HG02840 (cell line): ENCODE measurements around the gene TMEM225B.
"Not testable (repeated sequence)": the region's sequence is repeated elsewhere in the genome, so short reads cannot be mapped to it uniquely, and the experiment has no call there.

Source experiments
- ATAC-seq: cut with Tn5 transposase; IDR thresholded peaks from one replicate; pipeline ENCODE4 v1.9.1; 2021; ENCODE audit warnings: mild to moderate bottlenecking, moderate library complexity, moderate number of reproducible peaks; ENCODE audit not compliant: unreplicated experiment, low FRiP score

TMEM225B gene

GRCh38 chr7:99622596-99622995 is 24.5 kb downstream of the TMEM225B start:
- no peak for ATAC-seq

GRCh38 chr7:99623091-99623693 is 25.1 kb downstream of the TMEM225B start:
- ATAC-seq = no peak

GRCh38 chr7:99623702-99624447 is 25.8 kb downstream of the TMEM225B start:
- ATAC-seq = no peak

GRCh38 chr7:99624484-99624883 is 26.4 kb downstream of the TMEM225B start:
- ATAC-seq = no peak

- ATAC-seq = no peak
These were observed 27.3 kb downstream of the TMEM225B start for GRCh38 chr7:99625321-99625720.

GRCh38 chr7:99625961-99626360 is 27.9 kb downstream of the TMEM225B start:
- ATAC-seq = no peak

GRCh38 chr7:99626661-99627060 is 28.6 kb downstream of the TMEM225B start:
- ATAC-seq = no peak

GRCh38 chr7:99627513-99627912 is 29.4 kb downstream of the TMEM225B start:
- ATAC-seq = no peak

- no peak for ATAC-seq
These were observed 30.7 kb downstream of the TMEM225B start for GRCh38 chr7:99628471-99629465.

- no peak for ATAC-seq
These were observed 31.6 kb downstream of the TMEM225B start for GRCh38 chr7:99629643-99630042.

GRCh38 chr7:99631295-99632109 is 33.4 kb downstream of the TMEM225B start:
- ATAC-seq = no peak

GRCh38 chr7:99637414-99637813 is 39.3 kb downstream of the TMEM225B start:
- ATAC-seq = not testable (repeated sequence)

GRCh38 chr7:99638731-99639130 is 40.7 kb downstream of the TMEM225B start:
- ATAC-seq = no peak

GRCh38 chr7:99639267-99639666 is 41.2 kb downstream of the TMEM225B start:
- ATAC-seq = no peak

- no peak for ATAC-seq
These were observed 44.0 kb downstream of the TMEM225B start for GRCh38 chr7:99642027-99642426.

- ATAC-seq = no peak
These were observed 45.4 kb downstream of the TMEM225B start for GRCh38 chr7:99643464-99643863.

GRCh38 chr7:99644431-99644830 is 46.4 kb downstream of the TMEM225B start:
- ATAC-seq = no peak

GRCh38 chr7:99645590-99645989 is 47.5 kb downstream of the TMEM225B start:
- ATAC-seq = no peak

GRCh38 chr7:99648843-99649242 is 50.8 kb downstream of the TMEM225B start:
- no peak for ATAC-seq

GRCh38 chr7:99651290-99651689 is 53.2 kb downstream of the TMEM225B start:
- ATAC-seq = no peak
